Activated T-cell treated with anti-CD3 and anti-CD28 coated beads, Interleukin-2, amount 50 U/mL, for 1 hour (primary cell): ENCODE results near the gene NT5C3B.
A peak's percentile ranks its signal among the peaks of the same experiment; 100 is the strongest.
"Not testable (repeated sequence)": the region's sequence is repeated elsewhere in the genome, so short reads cannot be mapped to it uniquely, and the experiment has no call there.

ENCODE experiments used
- DNase-seq: peaks from one replicate; pipeline ENCODE4 v3.0.0-alpha.2; 2020

Gene NT5C3B

DNA sequence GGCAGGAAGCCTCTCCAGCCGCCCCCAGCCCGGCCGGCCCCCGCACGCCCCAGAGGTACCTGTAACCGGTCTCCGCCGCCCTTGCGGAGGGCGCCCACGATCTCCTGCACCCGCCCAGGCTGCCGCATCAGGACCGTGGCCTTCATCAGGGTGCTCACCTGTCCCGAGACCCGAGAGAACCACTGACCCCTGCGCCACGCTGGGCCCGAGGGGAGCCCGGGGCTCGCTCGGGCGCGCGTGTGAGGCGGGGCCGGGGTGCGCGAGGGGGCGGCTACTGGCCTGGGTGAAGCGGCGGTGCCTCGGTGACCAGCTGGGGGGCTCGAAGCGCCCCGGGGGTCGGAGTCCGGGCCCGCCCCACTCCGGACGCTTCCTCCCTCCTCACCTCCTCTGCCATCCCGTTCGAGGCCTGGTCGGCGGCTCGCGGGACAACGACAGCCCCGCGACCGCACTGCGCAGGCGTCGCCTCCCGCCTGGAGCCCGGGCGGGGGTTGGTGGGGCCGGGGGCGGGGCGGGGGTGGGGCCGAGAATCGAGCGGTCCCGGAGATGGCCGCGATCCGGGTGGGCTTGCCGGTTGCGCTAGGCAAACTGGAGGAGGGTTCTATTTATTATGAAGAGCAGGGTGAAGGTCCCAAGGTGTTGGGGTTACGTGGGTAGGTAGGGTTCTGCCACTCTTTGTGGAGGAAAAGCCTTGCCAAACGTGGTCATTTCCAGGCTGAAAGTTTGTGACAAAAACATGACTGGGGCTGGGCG lies at the start of gene NT5C3B:
Gene NT5C3B, minus strand, starts transcription at position 433 of the 750 bp plus-strand sequence. Its CDS starts 39 bp downstream, at position 394.
- DNase-seq = peak; percentile 73

DNA sequence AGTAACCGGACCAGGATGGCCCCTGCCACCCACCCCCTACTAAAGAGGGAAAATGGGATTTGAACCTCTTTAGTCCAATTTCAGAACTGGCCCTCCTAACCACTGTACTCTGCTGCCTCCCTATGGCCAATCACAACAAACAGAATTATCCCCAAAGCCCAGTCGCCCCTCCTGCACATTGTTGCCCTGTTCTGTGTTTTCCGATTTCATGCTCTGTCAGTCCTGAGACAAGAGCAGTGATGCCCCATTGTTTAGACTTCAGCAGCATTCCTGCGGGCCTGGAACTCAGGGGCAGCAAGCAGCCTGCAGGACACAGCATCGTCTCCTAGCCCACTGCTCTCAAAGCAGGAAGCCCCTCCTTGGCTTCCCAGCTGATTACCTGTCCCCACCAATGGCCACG lies 49.7 kb upstream of the NT5C3B start:
- no peak for DNase-seq

DNA sequence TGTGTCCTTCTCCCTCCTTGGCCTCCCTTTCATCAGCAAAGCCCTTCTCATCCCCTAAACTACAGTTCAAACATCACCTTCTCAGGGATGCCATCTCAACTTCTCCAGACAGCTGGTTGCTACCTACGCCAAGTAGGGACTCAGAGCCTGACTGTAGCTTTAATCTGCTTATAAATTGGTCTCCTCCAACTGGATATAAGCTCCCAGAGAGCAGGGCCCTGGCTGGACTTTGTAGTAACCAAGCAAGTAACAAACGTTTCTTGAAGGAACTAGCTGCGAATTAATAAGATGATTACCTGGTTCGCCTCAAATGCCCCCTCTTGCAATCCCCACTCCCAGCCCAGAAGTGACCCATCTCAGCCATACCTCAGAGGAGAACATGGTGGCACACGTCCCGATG lies 46.7 kb upstream of the NT5C3B start:
- DNase-seq = no peak

DNA sequence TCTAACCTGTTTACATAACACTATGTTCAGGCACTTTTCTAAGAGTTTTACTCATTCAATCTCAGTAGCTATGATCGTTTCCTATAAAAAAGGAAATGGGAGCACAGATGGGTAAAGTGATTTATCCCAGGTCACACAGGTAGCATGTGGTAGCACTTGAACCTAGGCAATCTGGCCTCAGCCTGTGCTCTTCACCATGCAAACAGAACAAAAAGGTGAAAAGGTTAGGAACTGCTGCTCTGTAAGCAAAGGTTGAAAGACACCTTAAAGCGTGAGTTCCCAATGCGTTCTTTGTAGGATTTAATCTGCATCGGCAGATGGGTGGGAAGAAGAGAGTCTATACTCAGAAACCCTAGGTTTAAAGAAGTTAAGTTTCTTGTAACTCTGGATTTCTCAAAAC lies 44.1 kb upstream of the NT5C3B start:
- no peak for DNase-seq

DNA sequence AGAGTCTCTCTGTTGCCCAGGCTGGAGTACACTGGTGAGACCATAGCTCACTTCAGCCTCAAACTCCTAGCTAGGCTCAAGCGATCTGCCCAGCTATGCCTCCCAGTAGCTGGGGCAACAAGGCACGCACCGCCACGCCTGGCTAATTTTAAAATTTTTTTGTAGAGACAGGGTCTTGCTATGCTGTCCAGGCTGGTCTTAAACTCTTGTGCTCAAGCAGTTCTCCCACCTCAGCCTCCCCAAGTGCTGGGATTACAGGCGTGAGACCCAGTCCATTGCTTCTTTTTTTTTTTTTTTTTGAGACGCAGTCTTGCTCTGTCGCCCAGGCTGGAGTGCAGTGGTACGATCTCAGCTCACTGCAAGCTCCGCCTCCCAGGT lies 38.2 kb upstream of the NT5C3B start:
- DNase-seq = not testable (repeated sequence)

DNA sequence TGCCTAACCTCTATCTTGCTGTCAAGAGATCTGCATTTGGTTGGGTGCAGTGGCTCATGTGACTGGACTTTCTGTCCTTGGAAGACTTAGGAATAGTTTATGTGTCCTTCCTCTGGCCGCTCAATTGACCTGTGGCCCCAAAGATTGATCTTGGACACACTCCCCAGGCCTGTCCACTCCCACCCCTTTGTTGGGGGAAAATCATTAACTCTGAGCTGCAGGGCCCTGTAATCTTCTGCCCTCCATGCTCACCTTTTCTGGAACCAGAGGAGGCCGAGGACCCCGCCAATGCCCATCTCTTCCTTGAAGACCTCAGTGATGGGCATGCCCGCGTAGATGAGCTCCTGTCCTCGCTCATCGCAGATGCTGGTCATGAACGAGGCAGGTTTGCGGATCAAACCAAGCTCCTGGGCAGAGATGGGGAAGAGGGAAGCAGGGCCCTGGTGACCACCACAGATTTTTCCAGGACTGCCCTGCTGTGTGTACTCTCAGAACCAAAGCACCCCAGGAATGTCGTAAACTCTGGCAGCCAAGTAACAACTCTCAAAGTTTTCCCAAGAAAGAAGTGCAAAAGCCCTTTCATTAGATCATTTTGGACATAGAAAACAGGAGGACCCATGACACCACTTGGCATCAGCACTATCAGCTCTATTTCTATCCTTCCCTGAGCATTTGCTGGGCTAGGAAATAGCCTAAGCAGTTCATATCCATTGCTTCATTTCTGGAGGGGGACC lies 37.7 kb upstream of the NT5C3B start:
- no peak for DNase-seq

DNA sequence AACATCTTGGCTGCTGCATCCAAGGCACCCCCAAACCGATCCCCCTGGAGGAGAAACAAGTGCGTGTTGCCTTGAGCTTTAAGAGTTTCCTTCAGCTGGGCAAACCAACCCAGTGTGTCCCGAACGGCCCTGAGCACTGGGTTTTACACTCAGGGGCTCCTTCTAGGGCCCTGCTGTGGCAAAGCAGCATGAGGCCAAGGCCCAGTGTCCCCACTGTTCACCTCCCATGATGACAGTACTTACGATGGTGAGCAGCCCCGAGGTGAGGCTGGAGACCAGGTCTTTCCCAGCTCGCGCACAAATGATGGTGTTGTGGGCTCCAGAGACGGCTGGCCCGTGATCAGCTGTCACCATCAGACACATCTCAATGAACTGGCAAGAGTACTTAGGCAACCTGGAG lies 35.8 kb upstream of the NT5C3B start:
- no peak for DNase-seq

DNA sequence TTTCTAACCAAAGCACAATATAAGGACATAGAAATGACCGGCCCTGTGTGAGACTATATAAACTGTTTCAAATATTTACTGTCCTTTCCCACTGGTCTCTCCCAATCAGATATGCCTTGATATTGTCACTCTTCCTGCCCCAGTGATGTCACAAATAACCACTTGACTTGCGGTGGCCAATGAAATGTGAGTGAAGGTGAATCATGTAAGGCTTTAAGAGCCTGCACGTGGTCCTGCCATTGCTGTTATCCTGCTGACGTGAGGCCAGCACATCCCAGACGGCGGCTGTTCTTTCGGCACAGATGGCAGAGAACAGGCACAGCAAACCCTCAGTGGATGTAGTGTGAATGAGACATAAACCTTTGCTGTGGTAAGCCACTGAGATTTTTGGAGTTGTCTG lies 34.6 kb upstream of the NT5C3B start:
- no peak for DNase-seq

DNA sequence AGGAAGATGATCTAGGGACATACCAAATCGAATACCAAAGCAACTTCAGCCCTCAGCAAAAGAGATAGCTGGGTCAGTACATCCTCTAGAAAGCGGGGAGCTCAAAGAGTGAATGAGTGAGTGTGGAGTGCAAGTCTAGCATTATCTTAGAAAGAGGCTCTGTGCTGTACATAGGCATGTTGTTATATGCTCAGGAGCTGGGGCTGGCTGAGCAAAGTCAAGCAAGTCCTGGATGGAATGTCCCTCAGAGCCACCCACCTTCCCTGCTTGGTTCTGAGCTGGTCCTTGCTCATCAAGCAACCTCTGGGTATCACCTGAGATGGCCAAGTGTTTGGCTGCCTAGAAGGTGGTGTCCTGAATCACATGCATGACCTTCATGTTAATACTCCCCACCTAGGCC lies 34.1 kb upstream of the NT5C3B start:
- no peak for DNase-seq

DNA sequence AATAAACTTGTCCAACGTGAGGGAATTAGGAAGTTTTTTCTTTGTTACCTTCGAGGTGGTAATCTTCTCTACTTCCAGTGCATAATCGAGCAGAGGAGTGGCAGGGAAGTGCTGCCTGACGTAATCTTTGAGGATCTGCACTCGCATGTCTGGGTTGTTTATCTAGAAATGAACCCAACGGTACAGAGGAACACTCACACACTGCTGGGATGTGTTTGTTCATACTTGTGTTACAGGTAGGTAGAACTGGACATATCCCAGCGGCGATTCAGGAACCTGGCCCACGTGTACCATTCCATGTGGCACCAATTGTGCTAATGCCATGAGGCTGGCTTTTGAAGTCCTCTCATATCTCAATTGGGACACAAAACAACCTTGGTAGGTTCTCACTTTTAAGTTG lies 33.4 kb upstream of the NT5C3B start:
- DNase-seq = no peak

DNA sequence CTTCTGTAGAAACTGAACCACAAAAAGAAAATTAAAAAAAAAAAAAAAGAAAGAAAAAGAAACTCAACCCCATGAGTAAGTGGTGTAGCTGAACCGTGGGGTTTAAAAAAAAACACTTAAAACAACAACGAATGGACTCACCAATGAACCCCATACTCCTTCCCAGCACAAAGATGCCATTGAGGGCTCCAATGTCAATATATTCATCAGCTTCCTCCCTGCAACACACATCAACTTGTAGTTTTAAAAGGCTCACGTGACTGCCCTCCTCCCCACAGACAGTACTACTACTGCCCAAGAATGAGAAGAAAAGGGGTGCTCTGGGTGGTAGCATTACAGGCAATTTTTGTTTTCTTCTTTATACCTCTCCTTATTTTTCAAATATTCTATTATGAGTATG lies 32.5 kb upstream of the NT5C3B start:
- no peak for DNase-seq

DNA sequence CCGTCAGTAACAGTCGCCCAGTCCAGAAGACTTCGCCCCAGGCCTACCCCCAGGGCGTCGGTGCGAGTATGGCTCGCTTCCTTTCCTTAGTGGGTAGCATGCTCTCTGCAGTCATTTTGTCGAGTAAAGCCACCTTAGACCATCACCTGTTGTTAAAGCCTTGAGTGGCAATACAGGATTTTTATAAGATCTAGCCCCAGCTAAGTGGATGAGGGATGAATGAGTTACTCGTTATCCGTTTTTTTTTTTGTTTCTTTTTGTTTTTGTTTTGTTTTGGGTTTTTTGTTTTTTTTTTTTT lies 29.5 kb upstream of the NT5C3B start:
- DNase-seq = no peak

DNA sequence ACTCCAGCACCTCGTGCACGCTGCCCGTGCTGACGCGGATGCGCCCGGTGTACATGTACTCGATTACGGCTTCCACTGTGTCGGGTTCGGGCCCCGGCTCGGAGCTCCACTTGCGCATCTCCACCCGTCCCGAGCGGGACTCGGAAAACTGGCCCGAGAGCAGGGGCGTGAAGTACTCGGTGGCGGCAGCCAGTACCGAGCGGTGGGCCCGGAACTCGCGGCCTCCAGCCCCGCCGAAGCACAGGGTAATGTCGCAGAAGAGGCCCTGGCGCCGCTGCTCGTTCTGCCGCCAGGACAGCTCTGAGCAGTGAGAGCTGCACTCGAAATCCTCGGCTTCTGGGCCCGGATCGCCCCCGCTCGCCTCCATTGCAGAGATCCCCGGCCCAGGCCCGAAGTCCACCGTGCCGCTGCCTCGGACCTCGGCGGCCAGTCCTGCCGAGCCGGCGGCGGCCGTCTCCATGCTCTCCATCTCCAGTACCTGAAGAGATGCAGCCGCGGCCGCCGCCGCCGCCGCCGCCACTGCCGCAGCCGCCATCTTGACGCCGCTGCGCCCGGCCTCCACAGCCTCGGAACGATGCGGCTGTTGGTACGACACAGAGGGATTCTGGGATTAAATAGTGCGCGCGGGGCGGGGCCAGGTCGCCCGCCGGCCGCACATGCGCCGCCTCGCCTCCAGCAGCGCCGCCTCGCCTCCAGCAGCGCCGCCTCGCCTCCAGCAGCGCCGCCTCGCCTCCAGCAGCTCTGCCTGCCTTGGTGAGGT lies 29.0 kb upstream of the NT5C3B start, which contains the start of gene KLHL11:
Gene KLHL11, minus strand, starts transcription at position 588 of the 760 bp plus-strand sequence. Its CDS starts 53 bp downstream, at position 535.
- DNase-seq = peak; percentile 89

DNA sequence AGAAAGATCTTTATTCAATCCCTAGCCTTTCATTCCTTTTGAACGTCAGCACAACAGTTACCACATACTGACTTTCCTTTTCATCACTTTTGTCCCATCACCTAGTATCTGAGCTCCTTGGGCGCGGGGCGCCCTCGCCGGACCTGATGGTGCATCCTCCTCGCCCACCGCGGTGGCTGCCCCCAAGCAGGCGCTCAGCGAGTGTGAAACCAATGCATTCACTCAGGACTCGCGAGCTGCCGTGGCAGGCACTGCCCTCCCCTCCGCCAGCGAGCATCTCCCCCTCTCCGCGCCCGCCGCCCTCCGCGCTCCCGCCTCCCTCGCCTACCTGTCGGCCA lies 28.4 kb upstream of the NT5C3B start:
- DNase-seq = no peak

DNA sequence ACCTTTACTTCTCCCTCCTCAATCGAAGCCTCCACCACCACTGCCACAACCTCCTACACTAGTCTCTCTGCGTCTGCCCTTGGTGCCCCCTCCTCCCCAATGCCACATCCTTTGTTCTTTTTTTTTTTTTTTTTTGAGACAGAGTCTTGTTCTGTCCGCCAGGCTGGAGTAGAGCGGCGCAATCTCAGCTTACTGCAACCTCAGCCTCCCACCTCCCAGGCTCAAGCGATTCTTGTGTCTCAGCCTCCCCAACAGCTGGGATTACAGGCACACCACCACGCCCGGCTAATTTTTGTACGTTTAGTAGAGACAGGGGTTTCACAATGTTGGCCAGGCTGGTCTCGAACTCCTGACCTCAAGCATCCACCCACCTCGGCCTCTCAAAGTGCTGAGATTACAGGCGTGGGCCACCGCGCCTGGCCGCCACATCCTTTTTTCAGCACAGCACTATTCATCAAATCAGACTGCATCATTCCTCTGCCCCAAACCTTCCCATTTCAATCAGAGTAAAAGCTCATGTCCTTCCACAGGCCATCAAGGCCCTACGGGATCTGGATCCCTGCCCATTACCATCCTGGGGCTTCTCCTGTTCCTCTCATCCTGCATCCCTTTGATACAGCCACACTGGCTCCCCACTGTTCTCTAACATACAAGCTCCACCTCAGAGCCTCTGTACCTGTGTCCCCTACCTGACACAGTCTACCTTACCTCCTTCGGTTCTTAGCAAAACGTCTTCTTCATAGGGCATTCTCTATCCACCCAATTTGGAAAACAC lies 27.2 kb upstream of the NT5C3B start:
- peak; percentile 20 for DNase-seq

DNA sequence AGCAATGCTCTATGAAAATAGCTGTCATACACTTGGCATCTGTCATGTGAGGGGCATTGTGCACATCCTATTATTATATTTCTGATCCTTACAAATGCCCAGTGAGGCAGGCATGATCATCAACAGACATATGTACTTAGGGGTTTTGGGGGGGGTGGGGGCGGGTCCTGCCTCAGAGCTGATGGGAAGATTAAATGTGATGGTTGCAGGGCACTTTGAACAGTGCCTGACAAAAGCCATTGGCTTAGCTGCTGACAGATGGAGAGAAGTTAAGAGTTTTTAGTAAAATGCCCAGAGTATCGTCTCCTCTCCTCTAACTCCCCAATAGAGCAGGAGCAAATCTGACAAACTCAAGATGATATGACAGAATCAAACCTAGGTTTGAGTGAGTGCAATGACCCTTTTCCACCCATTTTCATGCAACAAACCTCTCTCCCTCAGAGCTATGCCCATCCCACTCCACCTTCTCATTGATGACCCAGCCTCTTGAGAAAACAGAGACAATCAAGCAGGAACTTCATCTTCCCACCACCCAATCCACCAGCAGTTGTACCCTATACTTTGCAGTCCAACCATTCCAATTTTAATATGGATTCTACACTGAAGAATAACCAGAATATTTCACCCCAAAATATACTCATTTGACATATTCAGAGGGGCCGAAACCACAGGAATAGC lies 24.4 kb upstream of the NT5C3B start:
- no peak for DNase-seq

DNA sequence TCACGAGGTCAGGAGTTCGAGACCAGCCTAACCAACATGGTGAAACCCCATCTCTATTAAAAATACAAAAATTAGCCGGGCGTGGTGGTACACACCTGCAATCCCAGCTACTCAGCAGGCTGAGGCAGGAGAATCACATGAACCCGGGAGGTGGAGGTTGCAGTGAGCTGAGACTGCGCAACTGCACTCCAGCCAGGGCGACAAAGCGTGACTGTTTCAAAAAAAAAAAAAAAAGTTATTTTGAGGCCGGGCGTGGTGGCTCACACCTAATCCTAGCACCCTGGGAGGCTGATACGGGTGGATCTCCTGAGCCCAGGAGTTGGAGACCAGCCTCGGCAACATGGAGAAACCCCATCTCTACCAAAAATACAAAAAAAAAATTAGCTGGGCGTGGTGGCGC lies 15.3 kb upstream of the NT5C3B start:
- not testable (repeated sequence) for DNase-seq

DNA sequence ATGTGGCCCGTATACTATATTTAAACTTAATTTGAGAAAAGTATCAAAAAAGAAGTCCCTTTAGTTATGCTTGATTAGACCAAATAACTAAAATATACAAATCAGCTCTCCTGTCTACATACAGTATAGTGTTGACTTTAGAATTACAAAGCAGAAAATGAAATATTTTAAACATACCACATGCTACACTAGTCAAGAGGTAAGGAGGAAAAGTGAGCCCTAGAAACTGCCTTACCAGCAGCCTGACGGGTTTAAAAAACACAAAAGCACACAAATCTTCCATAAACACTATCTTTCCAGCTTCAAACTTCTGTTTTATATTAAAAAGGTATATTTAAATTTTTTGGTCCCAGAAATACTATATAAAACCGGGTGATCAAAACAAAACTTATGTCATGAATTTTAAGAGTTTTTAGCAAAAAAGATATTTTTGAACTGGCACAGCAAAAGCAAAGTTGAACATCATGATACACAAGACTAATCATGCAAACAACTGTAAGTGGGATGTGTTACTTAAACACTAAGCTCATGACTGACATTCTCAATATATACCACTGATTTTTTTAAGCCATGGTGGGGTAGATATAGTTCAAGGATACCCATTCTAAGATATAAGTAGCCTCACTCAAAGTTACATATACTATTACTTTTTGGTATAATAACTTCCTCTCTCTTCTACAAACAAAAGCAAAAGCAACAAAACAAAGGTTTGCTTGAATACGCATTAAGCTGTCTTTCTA lies 13.4 kb upstream of the NT5C3B start:
- no peak for DNase-seq

DNA sequence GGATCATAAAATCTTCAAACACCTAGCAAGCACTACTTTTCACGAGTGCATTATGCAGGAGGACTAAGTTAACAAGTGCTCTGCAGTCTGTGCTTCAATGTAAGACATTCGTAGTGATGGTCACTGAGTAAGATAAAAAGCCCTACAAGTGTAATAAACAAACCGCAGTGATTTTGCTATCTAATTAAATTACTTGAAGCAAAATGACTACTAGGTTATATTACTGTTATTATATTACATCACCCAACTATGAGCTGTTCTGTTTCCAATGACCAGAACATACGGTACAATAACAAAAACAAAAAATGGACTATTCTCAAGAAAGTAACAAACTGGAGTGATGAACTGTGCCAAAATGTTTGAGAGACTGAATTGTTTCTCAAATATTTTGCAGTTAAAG lies 12.8 kb upstream of the NT5C3B start:
- no peak for DNase-seq

DNA sequence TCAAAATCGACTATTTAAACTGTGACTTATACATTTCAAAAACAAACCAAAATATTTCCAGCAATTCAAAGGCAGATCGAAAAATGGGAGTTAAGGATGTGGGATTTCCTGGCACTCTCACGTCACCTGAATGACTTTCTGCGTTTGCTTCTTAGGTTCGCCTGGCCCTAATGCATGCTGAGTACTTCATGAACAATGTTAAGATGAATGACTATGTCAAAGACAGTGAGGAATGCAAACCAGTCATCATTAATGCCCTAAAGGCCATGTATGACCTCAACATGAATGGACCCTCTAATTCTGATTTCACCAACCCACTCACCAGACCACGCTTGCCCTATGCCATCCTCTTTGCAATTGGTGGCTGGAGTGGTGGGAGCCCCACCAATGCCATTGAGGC lies 8.9 kb upstream of the NT5C3B start:
- DNase-seq = no peak

DNA sequence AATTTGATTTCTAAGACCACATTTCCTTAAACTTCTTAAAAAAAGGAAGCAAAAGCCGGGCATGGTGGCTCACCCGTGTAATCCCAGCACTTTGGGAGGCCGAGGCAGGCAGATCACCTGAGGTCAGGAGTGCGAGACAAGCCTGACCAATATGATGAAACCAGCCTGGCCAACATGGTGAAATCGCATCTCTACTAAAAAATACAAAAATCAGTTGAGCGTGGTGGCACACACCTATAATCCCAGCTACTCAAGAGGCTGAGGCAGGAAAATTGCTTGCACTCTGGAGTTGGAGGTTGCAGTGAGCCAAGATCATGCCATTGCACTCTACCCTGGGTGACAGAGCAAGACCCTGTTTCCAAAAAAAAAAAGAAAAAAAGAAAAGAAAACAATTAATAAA lies 4.7 kb upstream of the NT5C3B start:
- not testable (repeated sequence) for DNase-seq

DNA sequence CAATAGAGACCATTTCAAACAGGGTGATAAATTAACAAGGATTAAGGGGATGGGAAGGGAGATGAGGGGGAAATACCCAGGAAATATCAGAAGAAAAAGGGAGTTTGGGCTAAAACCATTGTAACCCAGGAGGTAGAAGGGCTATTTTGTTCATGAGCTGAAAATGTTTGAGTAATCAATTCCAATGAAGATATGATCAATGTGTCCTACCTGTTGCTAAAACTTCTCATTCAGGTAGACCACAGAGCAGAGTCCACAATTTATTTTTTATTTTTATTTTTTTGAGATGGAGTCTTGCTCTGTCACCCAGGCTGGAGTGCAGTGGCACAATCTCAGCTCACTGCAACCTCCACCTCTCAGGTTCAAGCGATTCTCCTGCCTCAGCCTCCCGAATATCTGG lies 3.4 kb upstream of the NT5C3B start:
- not testable (repeated sequence) for DNase-seq
